SU-DHL-6 (cell line): ENCODE measurements around the gene TNXB.
A peak's percentile ranks its signal among the peaks of the same experiment; 100 is the strongest.

Experiments
- H2AFZ ChIP-seq: fragments of 200-600 bp; sonication (generic); 2 replicates; pipeline ENCODE4 v1.6.1; 2014; ENCODE audit warnings: low read depth, mild to moderate bottlenecking, moderate library complexity, mixed read lengths, antibody characterized with exemption, low read length; ENCODE audit not compliant: severe bottlenecking
- H3F3A ChIP-seq: fragments of 200-600 bp; shearing (Covaris generic); 2 replicates; pipeline ENCODE4 v1.6.0; 2016; ENCODE audit warnings: antibody characterized with exemption, mild to moderate bottlenecking; ENCODE audit not compliant: insufficient read depth
- H3K27ac ChIP-seq: fragments of 200-600 bp; sonication (generic); 2 replicates; pipeline ENCODE4 v1.5.1; 2016; ENCODE audit warnings: low read depth, mild to moderate bottlenecking, low read length, moderate library complexity, mixed read lengths
- H3K27me3 ChIP-seq: fragments of 200-600 bp; sonication (generic), shearing (Covaris generic); 2 replicates; pipeline ENCODE4 v1.6.0; 2014; ENCODE audit warnings: mild to moderate bottlenecking, low read length
- H3K36me3 ChIP-seq: fragments of 200-600 bp; sonication (generic); 2 replicates; pipeline ENCODE4 v1.6.1; 2014; ENCODE audit warnings: mild to moderate bottlenecking, low read length, mixed read lengths
- H3K4me2 ChIP-seq: fragments of 300-600, 200-600 bp; shearing (Covaris generic), sonication (generic); 2 replicates; pipeline ENCODE4 v1.6.0; 2014; ENCODE audit warnings: low read length, low read depth, mild to moderate bottlenecking; ENCODE audit not compliant: poor library complexity, severe bottlenecking
- H3K4me3 ChIP-seq: fragments of 200-600 bp; sonication (generic); 2 replicates; pipeline ENCODE4 v1.5.1; 2014; ENCODE audit warnings: antibody characterized with exemption, low read length, mild to moderate bottlenecking, mixed read lengths; ENCODE audit not compliant: insufficient read depth, poor library complexity, severe bottlenecking
- H3K79me2 ChIP-seq: fragments of 200-600 bp; sonication (generic); 2 replicates; pipeline ENCODE4 v1.6.1; 2014; ENCODE audit warnings: mild to moderate bottlenecking, low read length, moderate library complexity; ENCODE audit not compliant: insufficient read depth
- H3K9ac ChIP-seq: fragments of 200-600 bp; sonication (generic); 2 replicates; pipeline ENCODE4 v1.7.0; 2014; ENCODE audit warnings: mild to moderate bottlenecking, low read length
- H3K9me2 ChIP-seq: fragments of 200-600 bp; sonication (generic); replicated peaks from 2 replicates; pipeline ENCODE4 v1.6.1; 2014; ENCODE audit warnings: low read length; ENCODE audit not compliant: insufficient read depth
- H3K9me3 ChIP-seq: fragments of 200-600 bp; sonication (generic); 2 replicates; pipeline ENCODE4 v1.6.1; 2014; ENCODE audit warnings: low read length, mixed read lengths; ENCODE audit not compliant: insufficient read depth
- H4K20me1 ChIP-seq: fragments of 200-600 bp; sonication (generic); 2 replicates; pipeline ENCODE4 v1.6.1; 2014; ENCODE audit warnings: low read depth, mild to moderate bottlenecking, antibody characterized with exemption, low read length, moderate library complexity, mixed read lengths
- EZH2phosphoT487 ChIP-seq: fragments of 200-600 bp; sonication (generic), shearing (Covaris generic); conservative IDR thresholded peaks from 2 replicates; pipeline ENCODE4 v1.6.1; 2018; ENCODE audit warnings: mild to moderate bottlenecking, antibody characterized with exemption, low read length, moderate library complexity, mixed read lengths
- TF ChIP-seq, protein P1 (sequence below): fragments of 200-600 bp; sonication (generic); IDR thresholded peaks from one replicate; pipeline ENCODE4 v1.5.1; 2017; ENCODE audit warnings: antibody characterized with exemption, mild to moderate bottlenecking, low read length, moderate library complexity; ENCODE audit not compliant: insufficient read depth, poor library complexity, severe bottlenecking

Gene TNXB

DNA sequence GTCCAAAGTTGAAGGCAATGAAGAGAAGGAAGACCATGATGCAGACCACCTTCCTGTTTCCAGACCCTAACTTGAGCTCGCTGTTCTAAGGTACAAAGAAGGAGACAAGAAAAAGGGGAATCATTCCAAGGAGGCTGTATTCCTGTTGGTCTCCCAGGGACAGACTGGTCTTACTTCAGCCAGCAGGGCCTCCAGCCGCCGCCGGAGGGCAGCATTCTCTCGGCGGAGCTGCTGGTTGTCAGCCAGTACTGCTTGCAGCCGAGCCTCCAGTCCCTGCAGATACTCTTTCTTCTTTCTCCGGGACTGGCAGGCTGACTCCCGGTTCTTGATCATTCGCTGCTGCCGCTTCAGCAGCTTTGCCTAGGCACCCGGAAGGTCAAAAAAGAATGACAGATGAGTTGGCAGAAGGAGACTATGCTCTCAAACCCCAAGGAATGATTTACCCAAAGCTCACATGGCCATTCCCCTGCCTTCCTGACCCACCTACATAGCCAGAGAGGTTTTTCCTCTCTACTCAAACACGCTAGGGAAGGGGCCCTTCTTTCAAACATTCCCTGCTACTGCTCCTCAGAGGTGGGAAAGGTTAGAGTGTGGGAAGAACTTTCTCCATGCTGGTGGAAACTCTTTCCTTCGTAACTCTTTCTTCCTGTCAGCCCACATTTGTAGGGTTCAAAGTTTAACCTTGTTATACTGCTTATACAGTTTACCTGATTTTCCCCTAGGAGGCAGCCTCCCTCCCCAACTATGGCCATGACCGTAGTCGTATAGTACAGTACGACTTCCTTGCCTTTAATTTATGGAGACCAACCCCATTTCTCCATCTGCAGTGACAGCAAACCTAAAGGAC is 9.9 kb upstream of the TNXB start:
- H3K36me3 ChIP-seq = peaks cover 4% of the 10 kb centered on the region
- H3K4me2 ChIP-seq = no peak overlapping the region
- no peaks in the 10 kb centered on the region; the same call in 1 of the 2 replicates for H3K79me2 ChIP-seq
- no peaks in the 10 kb centered on the region for H3K9me2 ChIP-seq
- H3K9ac ChIP-seq = no peak overlapping the region
- H3K27me3 ChIP-seq = no peaks in the 10 kb centered on the region
- TF ChIP-seq, protein P1, sequence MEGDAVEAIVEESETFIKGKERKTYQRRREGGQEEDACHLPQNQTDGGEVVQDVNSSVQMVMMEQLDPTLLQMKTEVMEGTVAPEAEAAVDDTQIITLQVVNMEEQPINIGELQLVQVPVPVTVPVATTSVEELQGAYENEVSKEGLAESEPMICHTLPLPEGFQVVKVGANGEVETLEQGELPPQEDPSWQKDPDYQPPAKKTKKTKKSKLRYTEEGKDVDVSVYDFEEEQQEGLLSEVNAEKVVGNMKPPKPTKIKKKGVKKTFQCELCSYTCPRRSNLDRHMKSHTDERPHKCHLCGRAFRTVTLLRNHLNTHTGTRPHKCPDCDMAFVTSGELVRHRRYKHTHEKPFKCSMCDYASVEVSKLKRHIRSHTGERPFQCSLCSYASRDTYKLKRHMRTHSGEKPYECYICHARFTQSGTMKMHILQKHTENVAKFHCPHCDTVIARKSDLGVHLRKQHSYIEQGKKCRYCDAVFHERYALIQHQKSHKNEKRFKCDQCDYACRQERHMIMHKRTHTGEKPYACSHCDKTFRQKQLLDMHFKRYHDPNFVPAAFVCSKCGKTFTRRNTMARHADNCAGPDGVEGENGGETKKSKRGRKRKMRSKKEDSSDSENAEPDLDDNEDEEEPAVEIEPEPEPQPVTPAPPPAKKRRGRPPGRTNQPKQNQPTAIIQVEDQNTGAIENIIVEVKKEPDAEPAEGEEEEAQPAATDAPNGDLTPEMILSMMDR = peak; percentile 99
- TF ChIP-seq EZH2phosphoT487 = no peak
- H4K20me1 ChIP-seq = no peaks in the 10 kb centered on the region
- no peak overlapping the region for H3K27ac ChIP-seq
- H3K9me3 ChIP-seq = no peaks in the 10 kb centered on the region
- no peak overlapping the region for H3K4me3 ChIP-seq
- no peaks in the 10 kb centered on the region for H3F3A ChIP-seq
- H2AFZ ChIP-seq = no peak overlapping the region

DNA sequence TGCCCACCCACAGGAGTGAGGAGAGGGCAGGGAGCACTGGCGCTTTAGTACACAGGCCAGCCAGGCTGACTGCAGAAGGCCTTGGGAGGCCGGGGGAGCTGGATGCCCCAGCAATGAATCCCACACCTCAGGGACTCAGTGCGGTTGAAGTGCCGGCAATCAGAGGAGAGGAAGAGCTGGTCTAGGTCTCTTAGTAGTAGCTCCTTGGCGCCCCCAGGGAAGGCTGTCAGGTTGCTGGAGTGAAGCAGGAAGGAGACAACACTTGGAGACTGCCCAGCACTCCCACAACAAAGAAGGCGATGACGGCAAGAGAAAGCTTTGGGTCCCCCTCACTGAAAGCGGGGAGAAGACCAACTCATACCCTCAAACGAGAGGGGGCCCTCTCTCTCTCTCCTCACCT is 8.3 kb upstream of the TNXB start:
- Histone ChIP-seq H3K79me2 (no peaks in the 10 kb centered on the region), H3K36me3 (peaks cover 4% of the 10 kb centered on the region), H3K4me2 (no peak overlapping the region), H4K20me1 (no peaks in the 10 kb centered on the region), H2AFZ (no peak overlapping the region), H3K9me3 (no peaks in the 10 kb centered on the region), H3K9ac (no peak overlapping the region), H3K27me3 (no peaks in the 10 kb centered on the region), H3K27ac (no peak overlapping the region), H3F3A (no peaks in the 10 kb centered on the region), H3K4me3 (no peak overlapping the region), H3K9me2 (no peaks in the 10 kb centered on the region)
- TF ChIP-seq, protein P1 = no peak
- no peak for TF ChIP-seq EZH2phosphoT487

DNA sequence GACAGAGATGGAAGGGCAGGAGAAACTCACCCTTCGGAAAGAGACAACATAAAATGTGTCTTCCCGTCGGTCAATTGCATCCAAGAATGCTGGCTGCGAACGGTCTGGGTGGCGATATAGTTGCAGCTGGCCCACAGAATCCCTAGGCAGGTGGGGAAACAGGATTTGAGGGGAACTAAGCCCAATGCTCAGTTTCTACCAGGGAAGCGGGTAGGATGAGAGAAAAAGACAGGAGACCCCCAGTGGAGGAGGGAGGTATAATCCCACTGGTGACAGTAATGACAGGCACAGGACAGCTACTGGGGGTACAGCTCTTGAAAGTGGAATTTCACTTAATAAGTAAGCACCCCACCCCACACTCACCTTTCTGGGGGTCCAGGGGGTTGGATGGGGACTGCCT is 7.5 kb upstream of the TNXB start:
- Histone ChIP-seq H3K27me3 (no peaks in the 10 kb centered on the region), H3K9me3 (no peaks in the 10 kb centered on the region), H3K9me2 (no peaks in the 10 kb centered on the region), H3K4me3 (no peak overlapping the region), H3K79me2 (no peaks in the 10 kb centered on the region), H3K9ac (no peak overlapping the region), H3F3A (no peaks in the 10 kb centered on the region), H3K27ac (no peak overlapping the region), H2AFZ (no peak overlapping the region), H3K4me2 (no peak overlapping the region), H4K20me1 (no peaks in the 10 kb centered on the region), H3K36me3 (no peaks in the 10 kb centered on the region; the same call in 1 of the 2 replicates)
- no peak for TF ChIP-seq EZH2phosphoT487
- TF ChIP-seq, protein P1 = no peak
